ENCODE data around the gene CNOT9. TPM values are rescaled to one million over a fixed set of nuclear protein-coding genes. Genes with fewer than 3 reads are reported as not detected.
A peak's percentile ranks its signal among the peaks of the same experiment; 100 is the strongest.

Gene CNOT9
- total RNA-seq, 3 donors from 2014 or later = 30.6 to 55.6 (median 44.9) TPM

- no peak overlapping the region for H3K27ac ChIP-seq
- TF ChIP-seq POLR2AphosphoS5 (IDR thresholded peaks at IDR 0.05) (no peak), POLR2A (IDR thresholded peaks at IDR 0.05) (no peak), CTCF (IDR thresholded peaks at IDR 0.05) (no peak)
- no peaks in the 10 kb centered on the region for H3K9me3 ChIP-seq
- no peak for DNase-seq (ENCODE audit: low spot score in 2 of 2)
- intact Hi-C loops (cut with DNase I; ENCODE audit: low total_unique reads) = no loop called here
- no peaks in the 10 kb centered on the region for H3K27me3 ChIP-seq
- no peaks in the 10 kb centered on the region for H3K36me3 ChIP-seq
- H3K4me1 ChIP-seq = no peaks in the 10 kb centered on the region
- no peak overlapping the region for H3K4me3 ChIP-seq
Observed at GRCh38 chr2:218605432-218605831, 36.8 kb downstream of the CNOT9 start.

GRCh38 chr2:218607436-218608115 lies 38.9 kb downstream of the CNOT9 start, which contains the start of gene PLCD4:
Gene PLCD4, plus strand, starts transcription at chr2:218607899. Its CDS starts 7,841 bp downstream, at chr2:218615740.
- Histone ChIP-seq H3K9me3 (no peaks in the 10 kb centered on the region), H3K27ac (peak within 1 kb of the TSS in 1 of 2 donors; percentile 63), H3K4me1 (no peaks in the 10 kb centered on the region), H3K4me3 (peak within 1 kb of the TSS; percentile 0 to 53 (median 8)), H3K27me3 (no peaks in the 10 kb centered on the region), H3K36me3 (no peaks in the 10 kb centered on the region)
- intact Hi-C loops (cut with DNase I; ENCODE audit: low total_unique reads) = no loop called here
- no peak for DNase-seq (ENCODE audit: low spot score in 2 of 2)
- TF ChIP-seq CTCF (IDR thresholded peaks at IDR 0.05) (no peak), POLR2AphosphoS5 (IDR thresholded peaks at IDR 0.05) (no peak), POLR2A (IDR thresholded peaks at IDR 0.05) (no peak)

- Histone ChIP-seq H3K36me3 (no peaks in the 10 kb centered on the region), H3K4me3 (no peak overlapping the region), H3K9me3 (no peaks in the 10 kb centered on the region), H3K27me3 (no peaks in the 10 kb centered on the region), H3K27ac (no peak overlapping the region), H3K4me1 (no peaks in the 10 kb centered on the region)
- intact Hi-C loops (cut with DNase I; ENCODE audit: low total_unique reads) = loop anchor here (5.0 kb wide), 1 partner anchor 701 kb away; no protein-coding TSS in a partner anchor
- TF ChIP-seq POLR2A (IDR thresholded peaks at IDR 0.05) (no peak), POLR2AphosphoS5 (IDR thresholded peaks at IDR 0.05) (no peak), CTCF (IDR thresholded peaks at IDR 0.05) (no peak)
- no peak for DNase-seq (ENCODE audit: low spot score in 2 of 2)
Observed at GRCh38 chr2:218615868-218616315, 47.3 kb downstream of the CNOT9 start.

DNA sequence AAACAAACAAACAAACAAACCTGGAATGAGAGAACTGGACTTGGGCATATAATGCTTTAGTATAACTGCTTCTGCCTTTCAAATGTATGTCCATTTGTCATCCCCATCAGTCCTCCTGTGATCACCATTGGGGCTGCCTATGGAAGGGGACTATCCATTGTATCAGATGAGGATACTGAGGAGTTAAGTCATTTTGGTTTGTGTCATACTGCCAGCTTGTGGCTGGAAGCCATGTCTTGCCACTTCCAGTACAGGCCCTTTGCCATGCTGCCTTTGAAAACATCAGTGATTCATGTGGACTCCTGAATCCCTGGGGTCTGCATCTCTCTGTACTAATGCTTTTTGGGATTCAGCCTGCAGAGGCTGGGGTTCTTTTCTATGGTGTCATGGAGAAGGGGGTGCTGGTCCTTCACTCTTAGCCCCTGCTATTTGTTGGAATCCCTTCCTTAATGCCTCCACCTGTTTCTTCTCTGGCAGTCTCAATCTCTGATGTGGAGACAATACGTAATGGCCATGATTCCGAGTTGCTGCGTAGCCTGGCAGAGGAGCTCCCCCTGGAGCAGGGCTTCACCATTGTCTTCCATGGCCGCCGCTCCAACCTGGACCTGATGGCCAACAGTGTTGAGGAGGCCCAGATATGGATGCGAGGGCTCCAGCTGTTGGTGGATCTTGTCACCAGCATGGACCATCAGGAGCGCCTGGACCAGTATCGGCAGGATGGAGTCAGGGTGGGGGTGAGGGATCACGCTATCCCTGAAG lies 49.6 kb downstream of the CNOT9 start:
- Histone ChIP-seq H3K9me3 (no peaks in the 10 kb centered on the region), H3K36me3 (no peaks in the 10 kb centered on the region), H3K4me3 (no peak overlapping the region), H3K27me3 (no peaks in the 10 kb centered on the region), H3K27ac (no peak overlapping the region), H3K4me1 (no peaks in the 10 kb centered on the region)
- TF ChIP-seq CTCF (IDR thresholded peaks at IDR 0.05) = no peak
- no peak for TF ChIP-seq POLR2A (IDR thresholded peaks at IDR 0.05)
- TF ChIP-seq POLR2AphosphoS5 (IDR thresholded peaks at IDR 0.05) = no peak
- intact Hi-C loops (cut with DNase I; ENCODE audit: low total_unique reads) = loop anchor here (5.0 kb wide), 1 partner anchor 699 kb away; no protein-coding TSS in a partner anchor
- DNase-seq (ENCODE audit: low spot score in 2 of 2) = no peak

DNA sequence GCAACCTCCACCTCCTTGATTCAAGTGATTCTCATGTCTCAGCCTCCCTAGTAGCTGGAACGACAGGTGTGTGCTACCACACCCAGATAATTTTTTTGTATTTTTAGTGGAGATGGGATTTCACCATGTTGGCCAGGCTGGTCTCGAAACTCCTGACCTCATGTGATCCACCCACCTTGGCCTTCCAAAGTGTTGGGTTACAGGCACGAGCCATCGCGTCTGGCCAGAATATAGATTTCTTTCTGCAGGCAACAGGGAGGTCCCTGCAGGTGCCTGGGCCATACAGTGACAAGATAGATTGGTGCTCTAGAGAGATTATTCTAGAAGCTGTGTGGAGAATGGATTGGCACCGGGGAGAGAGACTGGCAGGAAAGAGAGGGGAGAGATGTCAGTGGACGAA lies 52.4 kb downstream of the CNOT9 start:
- no peak for TF ChIP-seq CTCF (IDR thresholded peaks at IDR 0.05)
- TF ChIP-seq POLR2AphosphoS5 (IDR thresholded peaks at IDR 0.05) = no peak
- TF ChIP-seq POLR2A (IDR thresholded peaks at IDR 0.05) = no peak
- Histone ChIP-seq H3K4me1 (no peaks in the 10 kb centered on the region), H3K27me3 (no peaks in the 10 kb centered on the region), H3K27ac (no peak overlapping the region), H3K36me3 (no peaks in the 10 kb centered on the region), H3K4me3 (no peak overlapping the region), H3K9me3 (no peaks in the 10 kb centered on the region)
- no peak for DNase-seq (ENCODE audit: low spot score in 2 of 2)
- intact Hi-C loops (cut with DNase I; ENCODE audit: low total_unique reads) = no loop called here

Measured in breast epithelium (tissue), 4 donors.